Myometrial cell (primary cell): ENCODE measurements around the gene FPGT. TPM values are rescaled to one million over a fixed set of nuclear protein-coding genes. Genes with fewer than 3 reads are reported as not detected.

ENCODE experiments used
- total RNA-seq: library from RNA; depleted of rRNA; stranded (reverse); fragments of >200 nt; gene quantifications from 2 replicates; pipeline ENCODE4 v1.2.3, GENCODE V29; 2015

Gene FPGT
- total RNA-seq = 13.1 and 16.1 TPM in 2 replicates

DNA sequence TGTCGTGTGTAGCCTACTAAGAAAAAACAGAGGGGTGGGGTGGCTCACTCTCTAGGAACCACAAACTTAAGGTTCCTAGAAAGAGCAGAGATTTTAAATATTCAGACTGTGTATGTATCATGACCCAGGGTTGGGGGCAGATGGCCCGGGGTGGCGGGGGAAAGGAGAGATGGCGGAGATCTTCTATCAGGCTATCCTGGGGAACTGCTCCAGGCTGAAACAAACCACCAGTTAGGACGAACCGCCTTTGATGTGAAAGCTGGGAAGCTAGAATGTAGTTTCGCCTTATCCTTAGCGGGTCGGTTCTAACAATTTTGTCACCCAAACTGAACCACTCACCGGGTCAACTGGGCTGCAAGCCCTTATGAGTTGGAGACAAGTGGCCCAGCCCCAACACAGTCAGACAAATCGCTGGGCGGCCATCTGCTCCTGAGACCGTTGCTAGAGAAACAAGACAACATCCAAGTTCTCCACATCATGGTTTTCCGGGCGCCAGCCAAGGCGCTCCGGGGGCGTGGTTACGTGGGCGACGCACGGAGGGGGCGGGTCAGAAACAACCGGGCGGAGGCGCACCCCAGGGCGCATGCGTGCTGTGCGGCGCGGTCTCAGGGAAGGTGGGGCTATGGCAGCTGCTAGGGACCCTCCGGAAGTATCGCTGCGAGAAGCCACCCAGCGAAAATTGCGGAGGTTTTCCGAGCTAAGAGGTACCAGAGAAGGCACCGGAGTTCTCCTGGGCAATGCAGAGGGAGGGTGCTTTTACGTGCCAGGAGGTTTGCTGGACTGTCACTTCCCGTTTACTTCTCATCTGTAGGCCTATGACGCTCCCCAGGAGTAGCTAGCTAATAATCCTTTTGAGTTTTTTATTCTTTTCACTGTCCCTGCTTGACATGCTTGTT is at the start of gene FPGT, which contains the start of gene LRRIQ3:
TSS of gene FPGT (plus strand) at position 586 of the 896 bp plus-strand sequence. CDS start at position 623, 37 bp downstream.
TSS of gene LRRIQ3 (minus strand) at position 520 of the 896 bp plus-strand sequence. CDS start 14,492 bp downstream, outside the sequence.

DNA sequence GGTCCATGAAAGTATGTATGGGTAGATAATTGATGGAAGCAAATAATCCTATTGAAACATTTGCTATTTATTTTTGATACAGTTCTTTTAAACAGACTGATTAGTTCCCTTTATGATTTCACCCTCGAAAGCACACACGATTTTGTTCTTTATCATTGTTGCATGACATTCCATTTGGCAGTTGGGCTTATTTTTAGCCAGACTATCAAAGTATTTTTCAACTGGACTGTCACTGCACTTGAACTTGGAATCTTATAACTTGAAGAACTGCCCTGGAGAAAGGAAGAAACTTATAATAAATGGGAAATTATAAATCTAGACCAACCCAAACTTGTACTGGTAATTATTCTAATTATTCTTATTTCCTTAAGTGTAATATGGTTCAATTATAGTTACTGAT is 37.1 kb downstream of the FPGT start, which contains the start of gene TNNI3K:
TSS of gene TNNI3K (plus strand) at position 235 of the 400 bp plus-strand sequence. CDS start at position 300, 65 bp downstream.

Other genes with a start within 250 kb of the FPGT start
- 0.89 and 1.7 TPM in 2 replicates for gene LRRIQ3, start 66 bp upstream of the FPGT start, total RNA-seq
- gene TNNI3K, start 37.1 kb downstream of the FPGT start, total RNA-seq = 1.2 and 6.2 TPM in 2 replicates